ENCODE data around the gene LEFTY1.

GRCh38 chr1:225876900-225877510, 11.9 kb downstream of the LEFTY1 start:
- TF ChIP-seq, protein P1, sequence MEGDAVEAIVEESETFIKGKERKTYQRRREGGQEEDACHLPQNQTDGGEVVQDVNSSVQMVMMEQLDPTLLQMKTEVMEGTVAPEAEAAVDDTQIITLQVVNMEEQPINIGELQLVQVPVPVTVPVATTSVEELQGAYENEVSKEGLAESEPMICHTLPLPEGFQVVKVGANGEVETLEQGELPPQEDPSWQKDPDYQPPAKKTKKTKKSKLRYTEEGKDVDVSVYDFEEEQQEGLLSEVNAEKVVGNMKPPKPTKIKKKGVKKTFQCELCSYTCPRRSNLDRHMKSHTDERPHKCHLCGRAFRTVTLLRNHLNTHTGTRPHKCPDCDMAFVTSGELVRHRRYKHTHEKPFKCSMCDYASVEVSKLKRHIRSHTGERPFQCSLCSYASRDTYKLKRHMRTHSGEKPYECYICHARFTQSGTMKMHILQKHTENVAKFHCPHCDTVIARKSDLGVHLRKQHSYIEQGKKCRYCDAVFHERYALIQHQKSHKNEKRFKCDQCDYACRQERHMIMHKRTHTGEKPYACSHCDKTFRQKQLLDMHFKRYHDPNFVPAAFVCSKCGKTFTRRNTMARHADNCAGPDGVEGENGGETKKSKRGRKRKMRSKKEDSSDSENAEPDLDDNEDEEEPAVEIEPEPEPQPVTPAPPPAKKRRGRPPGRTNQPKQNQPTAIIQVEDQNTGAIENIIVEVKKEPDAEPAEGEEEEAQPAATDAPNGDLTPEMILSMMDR (conservative IDR thresholded peaks at IDR 0.05; ENCODE audit: low read length): no peak
- no peak for TF ChIP-seq EZH2phosphoT487 (IDR thresholded peaks at IDR 0.05; ENCODE audit: borderline replicate concordance, low read depth, low read length)

All from OCI-LY7 (cell line).